Hepatocyte (in vitro differentiated cells): ENCODE data around the gene GRIK4. TPM values are rescaled to one million over a fixed set of nuclear protein-coding genes. Genes with fewer than 3 reads are reported as not detected.

Experiments
- DNase-seq: peaks from one replicate; pipeline ENCODE4 v3.0.0-alpha.2; 2016; ENCODE audit warnings: low spot score
- H2AFZ ChIP-seq: fragments of 200-600 bp; sonication (generic); 2 replicates; pipeline ENCODE4 v1.6.0; 2016; ENCODE audit warnings: antibody characterized with exemption, mild to moderate bottlenecking
- H3K27ac ChIP-seq: fragments of 200-600 bp; sonication (generic); 2 replicates; pipeline ENCODE4 v1.5.1; 2016; ENCODE audit warnings: mild to moderate bottlenecking
- H3K27me3 ChIP-seq: fragments of 200-600 bp; sonication (generic); 2 replicates; pipeline ENCODE4 v1.6.1; 2016
- H3K36me3 ChIP-seq: fragments of 200-600 bp; sonication (generic); replicated peaks from 2 replicates; pipeline ENCODE4 v1.5.1; 2016; ENCODE audit warnings: low read depth; ENCODE audit not compliant: insufficient read depth
- H3K4me1 ChIP-seq: fragments of 200-600 bp; sonication (generic); 2 replicates; pipeline ENCODE4 v1.5.1; 2016; ENCODE audit warnings: mild to moderate bottlenecking, moderate library complexity; ENCODE audit not compliant: insufficient read depth
- H3K4me2 ChIP-seq: fragments of 200-600 bp; sonication (generic); 2 replicates; pipeline ENCODE4 v1.6.0; 2016
- H3K4me3 ChIP-seq: fragments of 200-600 bp; sonication (generic); 2 replicates; pipeline ENCODE4 v1.5.1; 2016; ENCODE audit warnings: mild to moderate bottlenecking
- H3K79me2 ChIP-seq: fragments of 200-600 bp; sonication (generic); 2 replicates; pipeline ENCODE4 v1.6.0; 2017; ENCODE audit warnings: mild to moderate bottlenecking
- H3K9me2 ChIP-seq: fragments of 200-600 bp; sonication (generic); replicated peaks from 2 replicates; pipeline ENCODE4 v1.6.0; 2017; ENCODE audit warnings: mild to moderate bottlenecking; ENCODE audit not compliant: insufficient read depth
- H3K9me3 ChIP-seq: fragments of 200-600 bp; sonication (generic); 2 replicates; pipeline ENCODE4 v1.5.1; 2016; ENCODE audit warnings: low read depth, mild to moderate bottlenecking
- H4K20me1 ChIP-seq: fragments of 200-600 bp; sonication (generic); 2 replicates; pipeline ENCODE4 v1.6.0; 2016; ENCODE audit warnings: mild to moderate bottlenecking; ENCODE audit not compliant: insufficient read depth, poor library complexity, severe bottlenecking
- CTCF ChIP-seq: fragments of 200-600 bp; sonication (generic); IDR thresholded peaks from 2 replicates; pipeline ENCODE4 v1.5.1; 2016; ENCODE audit warnings: antibody characterized with exemption, mild to moderate bottlenecking; ENCODE audit not compliant: poor library complexity
- EZH2 ChIP-seq: fragments of 200-600 bp; sonication (generic); IDR thresholded peaks from 2 replicates; pipeline ENCODE4 v1.6.1; 2016; ENCODE audit warnings: antibody characterized with exemption, mild to moderate bottlenecking, borderline replicate concordance
- EZH2phosphoT487 ChIP-seq: fragments of 200-600 bp; sonication (generic); IDR thresholded peaks from one replicate; pipeline ENCODE4 v1.6.1; 2018; ENCODE audit warnings: antibody characterized with exemption, mild to moderate bottlenecking, low read depth, moderate library complexity; ENCODE audit not compliant: unreplicated experiment, severe bottlenecking
- WGBS: methylation state at CpG from one replicate; pipeline ENCODE4 v1.1.6; 2016; ENCODE audit warnings: low lambda C conversion rate; ENCODE audit errors: missing lambda C conversion rate; 5-methylcytosine and 5-hydroxymethylcytosine counted together
- polyA plus RNA-seq: library from polyadenylated mRNA; unstranded; fragments of >200 nt; fragmentation: Nextera tagmentation; extraction: Ambion mirVana; gene quantifications from 2 replicates; pipeline ENCODE4 v1.2.1, GENCODE V29; 2016
- total RNA-seq: library from RNA; depleted of rRNA; stranded (reverse); fragments of >200 nt; gene quantifications from 2 replicates; pipeline ENCODE4 v1.2.3, GENCODE V29; 2014

Gene GRIK4
- total and polyA plus RNA-seq, 2 experiments from 2014 or later, result 1.5 to 2.3 TPM

- TF ChIP-seq EZH2 (no peak), EZH2phosphoT487 (no peak), CTCF (no peak)
- Histone ChIP-seq H3K27ac (no peak overlapping the region), H4K20me1 (no peaks in the 10 kb centered on the region), H3K4me1 (no peaks in the 10 kb centered on the region), H3K9me2 (no peaks in the 10 kb centered on the region), H3K4me2 (no peak overlapping the region), H2AFZ (no peak overlapping the region), H3K36me3 (no peaks in the 10 kb centered on the region), H3K27me3 (no peaks in the 10 kb centered on the region), H3K9me3 (no peaks in the 10 kb centered on the region), H3K4me3 (no peak overlapping the region), H3K79me2 (no peaks in the 10 kb centered on the region)
- 85% methylated on average over 3 of the region's 3 CpGs for WGBS
- no peak for DNase-seq
Measured at GRCh38 chr11:120853435-120853834, 341.9 kb downstream of the GRIK4 start.

- TF ChIP-seq EZH2, result no peak
- no peak for TF ChIP-seq EZH2phosphoT487
- no peak for TF ChIP-seq CTCF
- no peak for DNase-seq
- Histone ChIP-seq H4K20me1 (no peaks in the 10 kb centered on the region), H3K4me2 (no peak overlapping the region), H3K9me3 (no peaks in the 10 kb centered on the region), H3K4me3 (no peak overlapping the region), H2AFZ (no peak overlapping the region), H3K4me1 (no peaks in the 10 kb centered on the region), H3K27ac (no peak overlapping the region), H3K36me3 (no peaks in the 10 kb centered on the region), H3K9me2 (no peaks in the 10 kb centered on the region), H3K27me3 (no peaks in the 10 kb centered on the region), H3K79me2 (no peaks in the 10 kb centered on the region)
- 43% methylated on average over 5 of the region's 5 CpGs for WGBS
Measured at GRCh38 chr11:120854988-120855387, 343.4 kb downstream of the GRIK4 start.

GRCh38 chr11:120857508-120857907 lies 346.0 kb downstream of the GRIK4 start:
- H3K27ac ChIP-seq, result no peak overlapping the region
- H3K4me1 ChIP-seq, result no peaks in the 10 kb centered on the region
- H3K36me3 ChIP-seq, result no peaks in the 10 kb centered on the region
- TF ChIP-seq CTCF (no peak), EZH2phosphoT487 (no peak), EZH2 (no peak)
- WGBS, result 97% methylated on average over 1 of the region's 1 CpG
- H3K79me2 ChIP-seq, result no peaks in the 10 kb centered on the region
- H3K9me3 ChIP-seq, result no peaks in the 10 kb centered on the region
- H3K27me3 ChIP-seq, result no peaks in the 10 kb centered on the region
- no peak overlapping the region for H3K4me3 ChIP-seq
- no peak overlapping the region for H3K4me2 ChIP-seq
- no peaks in the 10 kb centered on the region for H4K20me1 ChIP-seq
- no peaks in the 10 kb centered on the region for H3K9me2 ChIP-seq
- DNase-seq, result no peak
- H2AFZ ChIP-seq, result no peak overlapping the region

- peak; percentile 26 for DNase-seq
- Histone ChIP-seq H3K36me3 (no peaks in the 10 kb centered on the region), H3K27me3 (no peaks in the 10 kb centered on the region), H3K9me2 (no peaks in the 10 kb centered on the region), H4K20me1 (no peaks in the 10 kb centered on the region), H2AFZ (no peak overlapping the region), H3K79me2 (no peaks in the 10 kb centered on the region), H3K4me3 (no peak overlapping the region), H3K27ac (no peak overlapping the region), H3K9me3 (no peaks in the 10 kb centered on the region), H3K4me1 (no peaks in the 10 kb centered on the region), H3K4me2 (no peak overlapping the region)
- no peak for TF ChIP-seq CTCF
- TF ChIP-seq EZH2, result no peak
- no peak for TF ChIP-seq EZH2phosphoT487
- WGBS, result 60% methylated on average over 3 of the region's 3 CpGs
Measured at GRCh38 chr11:120858740-120859139, 347.2 kb downstream of the GRIK4 start.
